ACHN (cell line): Measurements from ENCODE around the gene LYPD1.
"Not testable (repeated sequence)": the region's sequence is repeated elsewhere in the genome, so short reads cannot be mapped to it uniquely, and the experiment has no call there.

ENCODE experiments used
- DNase-seq: peaks from one replicate; pipeline ENCODE4 v3.0.0-alpha.2; 2015
- in situ Hi-C: cut with HindIII; loops from 2 replicates; pipeline ENCODE4 v1.10.0; 2017; ENCODE audit warnings: low sequenced_read_pairs, low pct_ligation_motif_present, low pct_unique_long_range_greater_than_20kb

Gene LYPD1

GRCh38 chr2:132669908-132670495 is at the start of gene LYPD1:
LYPD1 (minus strand) TSS chr2:132670205; CDS start chr2:132669932, 273 bp downstream.
- DNase-seq, result peak; percentile 57
- in situ Hi-C loops, result no loop called here

- DNase-seq, result no peak
- in situ Hi-C loops, result no loop called here
These were observed 49.5 kb upstream of the LYPD1 start for GRCh38 chr2:132719480-132719879.

GRCh38 chr2:132716954-132717353 is 46.9 kb upstream of the LYPD1 start:
- in situ Hi-C loops, result no loop called here
- DNase-seq, result no peak

- in situ Hi-C loops, result no loop called here
- DNase-seq, result no peak
These were observed 45.7 kb upstream of the LYPD1 start for GRCh38 chr2:132715386-132716351.

GRCh38 chr2:132703396-132703795 is 33.4 kb upstream of the LYPD1 start:
- DNase-seq, result no peak
- in situ Hi-C loops, result no loop called here

- DNase-seq, result no peak
These were observed 31.8 kb upstream of the LYPD1 start for GRCh38 chr2:132701810-132702209.

GRCh38 chr2:132699802-132700201 is 29.8 kb upstream of the LYPD1 start:
- DNase-seq, in situ Hi-C loops: not testable (repeated sequence)

More at GRCh38 chr2:132701810-132702209, 31.8 kb upstream of the LYPD1 start:
- in situ Hi-C loops, result no loop called here

GRCh38 chr2:132698347-132698746 is 28.3 kb upstream of the LYPD1 start:
- in situ Hi-C loops, result not testable (repeated sequence)

GRCh38 chr2:132697556-132698205 is 27.7 kb upstream of the LYPD1 start:
- no peak for DNase-seq
- in situ Hi-C loops, result no loop called here

More at GRCh38 chr2:132698347-132698746, 28.3 kb upstream of the LYPD1 start:
- not testable (repeated sequence) for DNase-seq

GRCh38 chr2:132692816-132693215 is 22.8 kb upstream of the LYPD1 start:
- in situ Hi-C loops, result no loop called here
- DNase-seq, result no peak

- DNase-seq, result no peak
- in situ Hi-C loops, result no loop called here
These were observed 21.6 kb upstream of the LYPD1 start for GRCh38 chr2:132691556-132691955.

GRCh38 chr2:132690664-132691303 is 20.8 kb upstream of the LYPD1 start:
- in situ Hi-C loops, result no loop called here
- no peak for DNase-seq

GRCh38 chr2:132681766-132682165 is 11.8 kb upstream of the LYPD1 start:
- no peak for DNase-seq
- in situ Hi-C loops, result no loop called here

- DNase-seq, result no peak
- in situ Hi-C loops, result no loop called here
These were observed 10.5 kb upstream of the LYPD1 start for GRCh38 chr2:132680544-132680943.

GRCh38 chr2:132678483-132678882 is 8.5 kb upstream of the LYPD1 start:
- in situ Hi-C loops, result no loop called here

GRCh38 chr2:132677661-132678060 is 7.7 kb upstream of the LYPD1 start:
- in situ Hi-C loops, result no loop called here
- no peak for DNase-seq

More at GRCh38 chr2:132678483-132678882, 8.5 kb upstream of the LYPD1 start:
- DNase-seq, result no peak

- DNase-seq, result peak; percentile 25
- in situ Hi-C loops, result no loop called here
These were observed 7.0 kb upstream of the LYPD1 start for GRCh38 chr2:132676999-132677398.

GRCh38 chr2:132671151-132671835 is 1.3 kb upstream of the LYPD1 start:
- in situ Hi-C loops, result no loop called here
- DNase-seq, result peak; percentile 95
